GM23248 (cell line): ENCODE results near the gene PIK3CG.

Experiments
- EZH2 ChIP-seq: fragments of 200-600 bp; sonication (generic); IDR thresholded peaks from 2 replicates; pipeline ENCODE4 v1.6.1; 2018; ENCODE audit warnings: antibody characterized with exemption, mild to moderate bottlenecking; ENCODE audit not compliant: insufficient read depth, poor library complexity, severe bottlenecking
- EZH2phosphoT487 ChIP-seq: fragments of 200-600 bp; sonication (generic); IDR thresholded peaks from 2 replicates; pipeline ENCODE4 v1.6.1; 2018; ENCODE audit warnings: antibody characterized with exemption, moderate library complexity, mild to moderate bottlenecking, low read depth; ENCODE audit not compliant: insufficient read depth

- TF ChIP-seq EZH2: no peak
- TF ChIP-seq EZH2phosphoT487: no peak
These were observed 25.6 kb upstream of the PIK3CG start for GRCh38 chr7:106839511-106839910.
